ENCODE measurements around the gene AQP10. TPM values are rescaled to one million over a fixed set of nuclear protein-coding genes. Genes with fewer than 3 reads are reported as not detected.
"Not testable (repeated sequence)": the region's sequence is repeated elsewhere in the genome, so short reads cannot be mapped to it uniquely, and the experiment has no call there.

Gene AQP10
- polyA plus RNA-seq, 1 donor (not counting 4 experiments of a cell fraction or from before 2014, with no cell fraction given): 0.85 TPM

- H2AFZ ChIP-seq (ENCODE audit: control insufficient read depth, low read length); H3K9me3 ChIP-seq (ENCODE audit: control insufficient read depth, low read depth, low read length); H3K4me3 ChIP-seq (ENCODE audit: control insufficient read depth in 2 of 3, extremely low read depth in 1 of 3, insufficient read depth in 2 of 3, low read depth in 1 of 3, low read length in 3 of 3); H3K27ac ChIP-seq (ENCODE audit: control insufficient read depth, insufficient read depth, low read length); H3K36me3 ChIP-seq (ENCODE audit: control insufficient read depth in 2 of 2, extremely low read depth in 1 of 2, insufficient read depth in 2 of 2, low read length in 2 of 2); H3K79me2 ChIP-seq (ENCODE audit: control insufficient read depth, insufficient read depth, low read length); DNase-seq (ENCODE audit: low read depth, low spot score); H3K4me2 ChIP-seq (ENCODE audit: control insufficient read depth, extremely low read depth, insufficient read depth, low read depth, low read length); dilution Hi-C loops (cut with MboI; ENCODE audit: extremely low pct_ligation_motif_present, low sequenced_read_pairs); H3K27me3 ChIP-seq (ENCODE audit: control insufficient read depth, extremely low read depth, insufficient read depth, low read length); H3K4me1 ChIP-seq (ENCODE audit: control insufficient read depth, extremely low read depth, insufficient read depth, low read length); H4K20me1 ChIP-seq (ENCODE audit: control insufficient read depth, extremely low read depth, insufficient read depth, low read length); H3K9me1 ChIP-seq (ENCODE audit: control insufficient read depth, extremely low read depth, insufficient read depth, low read length); H3K9ac ChIP-seq (ENCODE audit: control insufficient read depth, extremely low read depth, insufficient read depth, low read length); FAIRE-seq: not testable (repeated sequence)
Observed at GRCh38 chr1:154312229-154313065, 8.4 kb upstream of the AQP10 start.

DNA sequence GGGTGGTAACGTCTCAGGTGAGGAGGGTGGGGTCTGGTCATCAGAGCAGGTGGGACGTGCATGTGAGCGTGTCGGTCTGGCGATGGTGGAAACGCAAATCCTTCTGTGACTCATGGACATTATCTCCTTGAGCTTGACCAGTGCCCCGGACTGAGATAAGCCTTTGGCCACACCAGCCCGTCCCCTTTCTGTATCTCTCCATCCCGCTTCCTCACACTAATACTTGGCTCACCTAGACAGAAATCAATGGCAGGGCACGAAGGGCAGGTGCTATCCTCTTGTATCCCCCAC is 7.9 kb upstream of the AQP10 start:
- no peak for FAIRE-seq
- no peak overlapping the region for H3K27ac ChIP-seq (ENCODE audit: control insufficient read depth, insufficient read depth, low read length)
- no peak overlapping the region for H3K9ac ChIP-seq (ENCODE audit: control insufficient read depth, extremely low read depth, insufficient read depth, low read length)
- no peaks in the 10 kb centered on the region for H3K4me1 ChIP-seq (ENCODE audit: control insufficient read depth, extremely low read depth, insufficient read depth, low read length)
- H3K9me3 ChIP-seq (ENCODE audit: control insufficient read depth, low read depth, low read length): no peaks in the 10 kb centered on the region
- H2AFZ ChIP-seq (ENCODE audit: control insufficient read depth, low read length): no peak overlapping the region
- H3K79me2 ChIP-seq (ENCODE audit: control insufficient read depth, insufficient read depth, low read length): no peaks in the 10 kb centered on the region
- DNase-seq (ENCODE audit: low read depth, low spot score): no peak
- H3K4me2 ChIP-seq (ENCODE audit: control insufficient read depth, extremely low read depth, insufficient read depth, low read depth, low read length): no peak overlapping the region
- TF ChIP-seq, protein P1, sequence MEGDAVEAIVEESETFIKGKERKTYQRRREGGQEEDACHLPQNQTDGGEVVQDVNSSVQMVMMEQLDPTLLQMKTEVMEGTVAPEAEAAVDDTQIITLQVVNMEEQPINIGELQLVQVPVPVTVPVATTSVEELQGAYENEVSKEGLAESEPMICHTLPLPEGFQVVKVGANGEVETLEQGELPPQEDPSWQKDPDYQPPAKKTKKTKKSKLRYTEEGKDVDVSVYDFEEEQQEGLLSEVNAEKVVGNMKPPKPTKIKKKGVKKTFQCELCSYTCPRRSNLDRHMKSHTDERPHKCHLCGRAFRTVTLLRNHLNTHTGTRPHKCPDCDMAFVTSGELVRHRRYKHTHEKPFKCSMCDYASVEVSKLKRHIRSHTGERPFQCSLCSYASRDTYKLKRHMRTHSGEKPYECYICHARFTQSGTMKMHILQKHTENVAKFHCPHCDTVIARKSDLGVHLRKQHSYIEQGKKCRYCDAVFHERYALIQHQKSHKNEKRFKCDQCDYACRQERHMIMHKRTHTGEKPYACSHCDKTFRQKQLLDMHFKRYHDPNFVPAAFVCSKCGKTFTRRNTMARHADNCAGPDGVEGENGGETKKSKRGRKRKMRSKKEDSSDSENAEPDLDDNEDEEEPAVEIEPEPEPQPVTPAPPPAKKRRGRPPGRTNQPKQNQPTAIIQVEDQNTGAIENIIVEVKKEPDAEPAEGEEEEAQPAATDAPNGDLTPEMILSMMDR (optimal IDR thresholded peaks at IDR 0.05 in 1 of 3, IDR thresholded peaks at IDR 0.05 in 1 of 3, conservative IDR thresholded peaks at IDR 0.05 in 1 of 3; ENCODE audit: extremely low read depth in 1 of 3, insufficient read depth in 2 of 3, low read length in 3 of 3): no peak
- TF ChIP-seq EZH2 (IDR thresholded peaks at IDR 0.05; ENCODE audit: low read length): no peak
- H3K9me1 ChIP-seq (ENCODE audit: control insufficient read depth, extremely low read depth, insufficient read depth, low read length): no peaks in the 10 kb centered on the region
- dilution Hi-C loops (cut with MboI; ENCODE audit: extremely low pct_ligation_motif_present, low sequenced_read_pairs): no loop called here
- H3K27me3 ChIP-seq (ENCODE audit: control insufficient read depth, extremely low read depth, insufficient read depth, low read length): no peaks in the 10 kb centered on the region
- H4K20me1 ChIP-seq (ENCODE audit: control insufficient read depth, extremely low read depth, insufficient read depth, low read length): no peaks in the 10 kb centered on the region
- no peaks in the 10 kb centered on the region for H3K36me3 ChIP-seq (ENCODE audit: control insufficient read depth in 2 of 2, extremely low read depth in 1 of 2, insufficient read depth in 2 of 2, low read length in 2 of 2)
- H3K4me3 ChIP-seq (ENCODE audit: control insufficient read depth in 2 of 3, extremely low read depth in 1 of 3, insufficient read depth in 2 of 3, low read depth in 1 of 3, low read length in 3 of 3): no peak overlapping the region

GRCh38 chr1:154314226-154314625 is 6.7 kb upstream of the AQP10 start:
- H2AFZ ChIP-seq (ENCODE audit: control insufficient read depth, low read length); H3K36me3 ChIP-seq (ENCODE audit: control insufficient read depth in 2 of 2, extremely low read depth in 1 of 2, insufficient read depth in 2 of 2, low read length in 2 of 2); H3K27me3 ChIP-seq (ENCODE audit: control insufficient read depth, extremely low read depth, insufficient read depth, low read length); H3K4me2 ChIP-seq (ENCODE audit: control insufficient read depth, extremely low read depth, insufficient read depth, low read depth, low read length); H3K27ac ChIP-seq (ENCODE audit: control insufficient read depth, insufficient read depth, low read length); H3K4me1 ChIP-seq (ENCODE audit: control insufficient read depth, extremely low read depth, insufficient read depth, low read length); H3K9ac ChIP-seq (ENCODE audit: control insufficient read depth, extremely low read depth, insufficient read depth, low read length); H4K20me1 ChIP-seq (ENCODE audit: control insufficient read depth, extremely low read depth, insufficient read depth, low read length); H3K4me3 ChIP-seq (ENCODE audit: control insufficient read depth in 2 of 3, extremely low read depth in 1 of 3, insufficient read depth in 2 of 3, low read depth in 1 of 3, low read length in 3 of 3); H3K79me2 ChIP-seq (ENCODE audit: control insufficient read depth, insufficient read depth, low read length); DNase-seq (ENCODE audit: low read depth, low spot score); dilution Hi-C loops (cut with MboI; ENCODE audit: extremely low pct_ligation_motif_present, low sequenced_read_pairs); FAIRE-seq; H3K9me3 ChIP-seq (ENCODE audit: control insufficient read depth, low read depth, low read length); H3K9me1 ChIP-seq (ENCODE audit: control insufficient read depth, extremely low read depth, insufficient read depth, low read length): not testable (repeated sequence)

Measured in keratinocyte (primary cell).